WERI-Rb-1 (cell line): ENCODE data around the gene ZMAT5.
"Not testable (repeated sequence)": the region's sequence is repeated elsewhere in the genome, so short reads cannot be mapped to it uniquely, and the experiment has no call there.

Experiments used
- DNase-seq: peaks from one replicate; pipeline ENCODE4 v3.0.0-alpha.2; 2020
- H3K27ac ChIP-seq: fragments of 250-450 bp; sonication (Bioruptor Pico); 2 replicates; pipeline ENCODE4 v1.5.1; 2020; ENCODE audit warnings: mild to moderate bottlenecking, moderate library complexity
- H3K27me3 ChIP-seq: fragments of 250-450 bp; sonication (Bioruptor Pico); 2 replicates; pipeline ENCODE4 v1.5.1; 2021; ENCODE audit warnings: mild to moderate bottlenecking, low read depth, moderate library complexity; ENCODE audit not compliant: insufficient read depth, severe bottlenecking
- H3K36me3 ChIP-seq: fragments of 250-450 bp; sonication (Bioruptor Pico); 2 replicates; pipeline ENCODE4 v1.5.1; 2020; ENCODE audit warnings: mild to moderate bottlenecking, moderate library complexity
- H3K4me3 ChIP-seq: 2 replicates; pipeline ENCODE4 v1.5.1; 2011; ENCODE audit warnings: low read depth, mild to moderate bottlenecking, control low read depth, low read length
- H3K9me3 ChIP-seq: fragments of 250-450 bp; sonication (Bioruptor Pico); 2 replicates; pipeline ENCODE4 v1.5.1; 2021; ENCODE audit warnings: mild to moderate bottlenecking, moderate library complexity; ENCODE audit not compliant: severe bottlenecking
- CTCF ChIP-seq: IDR thresholded peaks from 2 replicates; pipeline ENCODE4 v1.5.1; 2011; ENCODE audit warnings: low read depth, mild to moderate bottlenecking, control low read depth, inconsistent platforms, low read length

ZMAT5 gene

GRCh38 chr22:29756341-29756740 lies 10.5 kb downstream of the ZMAT5 start:
- DNase-seq, result no peak
- TF ChIP-seq CTCF, result no peak
- H3K4me3 ChIP-seq, result no peak overlapping the region
- no peaks in the 10 kb centered on the region for H3K27me3 ChIP-seq
- no peaks in the 10 kb centered on the region for H3K36me3 ChIP-seq
- no peak overlapping the region for H3K27ac ChIP-seq
- no peaks in the 10 kb centered on the region for H3K9me3 ChIP-seq

- DNase-seq, result no peak
- Histone ChIP-seq H3K36me3 (no peaks in the 10 kb centered on the region), H3K27me3 (no peaks in the 10 kb centered on the region), H3K9me3 (no peaks in the 10 kb centered on the region), H3K27ac (no peak overlapping the region), H3K4me3 (no peak overlapping the region)
- no peak for TF ChIP-seq CTCF
These were observed 10.9 kb downstream of the ZMAT5 start for GRCh38 chr22:29755889-29756288.

GRCh38 chr22:29754658-29755395 lies 12.0 kb downstream of the ZMAT5 start:
- H3K27ac ChIP-seq, H3K36me3 ChIP-seq, H3K4me3 ChIP-seq, H3K27me3 ChIP-seq, DNase-seq, H3K9me3 ChIP-seq: not testable (repeated sequence)

GRCh38 chr22:29753808-29754657 lies 12.8 kb downstream of the ZMAT5 start:
- Histone ChIP-seq H3K9me3 (no peaks in the 10 kb centered on the region), H3K4me3 (no peak overlapping the region), H3K36me3 (no peaks in the 10 kb centered on the region), H3K27me3 (no peaks in the 10 kb centered on the region), H3K27ac (no peak overlapping the region)
- TF ChIP-seq CTCF, result no peak
- DNase-seq, result no peak

- no peak overlapping the region for H3K4me3 ChIP-seq
- no peak overlapping the region for H3K27ac ChIP-seq
- no peak for DNase-seq
- no peaks in the 10 kb centered on the region for H3K27me3 ChIP-seq
- 0 out of 2 replicates have a peak, but pooled peaks cover 4% of the 10 kb centered on the region for H3K36me3 ChIP-seq
- no peaks in the 10 kb centered on the region for H3K9me3 ChIP-seq
- no peak for TF ChIP-seq CTCF
These were observed 15.1 kb downstream of the ZMAT5 start for GRCh38 chr22:29751669-29752068.
